ENCODE data around the gene RGS7.
"Not testable (repeated sequence)": the region's sequence is repeated elsewhere in the genome, so short reads cannot be mapped to it uniquely, and the experiment has no call there.

RGS7 gene

DNA sequence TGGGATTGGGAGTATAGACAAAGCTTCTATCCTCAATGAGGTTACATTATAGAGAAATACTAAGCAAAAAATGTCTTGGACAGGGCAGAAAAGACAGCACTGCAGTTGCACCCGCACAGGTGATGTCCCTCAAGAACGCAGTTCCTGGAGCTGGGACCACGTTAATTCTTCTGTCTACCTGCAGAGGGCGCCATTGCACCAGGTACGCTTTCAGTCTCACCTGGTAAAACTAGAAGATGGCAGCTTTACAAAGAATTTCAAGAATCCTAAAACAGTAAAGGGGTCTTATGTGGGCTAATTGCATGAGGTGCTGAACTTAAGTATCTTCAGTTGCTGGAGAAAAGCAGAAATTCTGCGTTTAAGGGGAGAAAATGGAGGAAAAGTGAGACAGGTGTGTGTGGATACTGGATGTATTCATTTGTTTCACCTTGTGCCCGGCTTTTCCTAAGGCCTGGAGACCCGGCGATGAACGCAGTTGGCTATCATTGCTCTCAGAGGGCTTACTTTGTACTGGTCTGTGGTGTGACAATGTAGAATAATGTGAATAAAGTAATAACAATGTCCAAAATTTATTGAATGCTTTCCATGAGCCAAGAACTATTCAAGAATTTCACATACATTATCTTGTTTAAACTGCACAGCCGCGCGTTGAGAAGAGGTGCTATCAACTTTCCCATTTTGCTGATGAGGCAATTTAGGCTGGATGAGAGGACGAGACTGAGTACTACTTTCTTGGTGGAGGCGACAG, 468.8 kb downstream of the RGS7 start:
- Histone ChIP-seq H3K9ac (ENCODE audit: low read depth, low read length, poor library complexity, severe bottlenecking) (no peak overlapping the region), H3K4me3 (ENCODE audit: low read length, poor library complexity, severe bottlenecking) (no peak overlapping the region), H3K9me2 (replicated peaks; ENCODE audit: low read depth, low read length) (no peaks in the 10 kb centered on the region), H3K4me2 (ENCODE audit: low read depth, low read length, poor library complexity, severe bottlenecking) (no peak overlapping the region), H3K36me3 (ENCODE audit: insufficient read depth, low read length) (no peaks in the 10 kb centered on the region), H3K4me1 (ENCODE audit: insufficient read depth, low read length, poor library complexity, severe bottlenecking) (no peaks in the 10 kb centered on the region), H3K9me3 (ENCODE audit: insufficient read depth, low read depth, low read length) (no peaks in the 10 kb centered on the region), H3K79me2 (ENCODE audit: insufficient read depth, low read length) (no peaks in the 10 kb centered on the region), H3K27me3 (ENCODE audit: insufficient read depth, low read length, poor library complexity, severe bottlenecking) (no peaks in the 10 kb centered on the region), H3F3A (ENCODE audit: low read depth) (no peaks in the 10 kb centered on the region), H2AFZ (ENCODE audit: low read length) (no peak overlapping the region), H4K20me1 (ENCODE audit: insufficient read depth, low read length, poor library complexity, severe bottlenecking) (no peaks in the 10 kb centered on the region)
- no peak for TF ChIP-seq EZH2phosphoT487 (IDR thresholded peaks at IDR 0.05; ENCODE audit: borderline replicate concordance)
- TF ChIP-seq, protein P1, sequence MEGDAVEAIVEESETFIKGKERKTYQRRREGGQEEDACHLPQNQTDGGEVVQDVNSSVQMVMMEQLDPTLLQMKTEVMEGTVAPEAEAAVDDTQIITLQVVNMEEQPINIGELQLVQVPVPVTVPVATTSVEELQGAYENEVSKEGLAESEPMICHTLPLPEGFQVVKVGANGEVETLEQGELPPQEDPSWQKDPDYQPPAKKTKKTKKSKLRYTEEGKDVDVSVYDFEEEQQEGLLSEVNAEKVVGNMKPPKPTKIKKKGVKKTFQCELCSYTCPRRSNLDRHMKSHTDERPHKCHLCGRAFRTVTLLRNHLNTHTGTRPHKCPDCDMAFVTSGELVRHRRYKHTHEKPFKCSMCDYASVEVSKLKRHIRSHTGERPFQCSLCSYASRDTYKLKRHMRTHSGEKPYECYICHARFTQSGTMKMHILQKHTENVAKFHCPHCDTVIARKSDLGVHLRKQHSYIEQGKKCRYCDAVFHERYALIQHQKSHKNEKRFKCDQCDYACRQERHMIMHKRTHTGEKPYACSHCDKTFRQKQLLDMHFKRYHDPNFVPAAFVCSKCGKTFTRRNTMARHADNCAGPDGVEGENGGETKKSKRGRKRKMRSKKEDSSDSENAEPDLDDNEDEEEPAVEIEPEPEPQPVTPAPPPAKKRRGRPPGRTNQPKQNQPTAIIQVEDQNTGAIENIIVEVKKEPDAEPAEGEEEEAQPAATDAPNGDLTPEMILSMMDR (conservative IDR thresholded peaks at IDR 0.05; ENCODE audit: low read length): peak; percentile 93

DNA sequence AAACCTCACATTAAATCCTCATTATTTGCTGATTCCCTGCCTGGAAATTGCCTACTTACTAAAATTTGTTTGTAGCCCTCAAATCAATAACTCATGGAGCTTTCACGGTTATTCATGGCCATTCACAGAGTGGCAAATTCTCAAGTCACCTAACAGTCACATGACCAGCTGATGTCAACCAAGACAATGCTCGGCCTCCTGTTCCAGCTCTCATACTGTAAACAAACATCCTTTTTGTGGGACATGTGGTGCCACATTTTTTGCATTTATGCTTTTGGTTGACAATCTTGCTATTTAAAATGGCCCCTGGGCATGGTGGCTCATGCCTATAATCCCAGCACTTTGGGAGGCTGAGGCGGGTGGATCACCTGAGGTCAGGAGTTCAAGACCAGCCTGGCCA, 473.5 kb downstream of the RGS7 start:
- no peaks in the 10 kb centered on the region for H3F3A ChIP-seq (ENCODE audit: low read depth)

GRCh38 chr1:240882656-240883308, 474.2 kb downstream of the RGS7 start:
- H3K9ac ChIP-seq (ENCODE audit: low read depth, low read length, poor library complexity, severe bottlenecking); H3K27me3 ChIP-seq (ENCODE audit: insufficient read depth, low read length, poor library complexity, severe bottlenecking); H3K4me2 ChIP-seq (ENCODE audit: low read depth, low read length, poor library complexity, severe bottlenecking); H2AFZ ChIP-seq (ENCODE audit: low read length); H3K9me2 ChIP-seq (replicated peaks; ENCODE audit: low read depth, low read length); H3K4me3 ChIP-seq (ENCODE audit: low read length, poor library complexity, severe bottlenecking); H3F3A ChIP-seq (ENCODE audit: low read depth); H3K79me2 ChIP-seq (ENCODE audit: insufficient read depth, low read length); H3K9me3 ChIP-seq (ENCODE audit: insufficient read depth, low read depth, low read length); H3K36me3 ChIP-seq (ENCODE audit: insufficient read depth, low read length); H4K20me1 ChIP-seq (ENCODE audit: insufficient read depth, low read length, poor library complexity, severe bottlenecking); H3K4me1 ChIP-seq (ENCODE audit: insufficient read depth, low read length, poor library complexity, severe bottlenecking): not testable (repeated sequence)

More for the DNA sequence above, 473.5 kb downstream of the RGS7 start:
- Histone ChIP-seq H3K9me3 (ENCODE audit: insufficient read depth, low read depth, low read length) (no peaks in the 10 kb centered on the region), H3K36me3 (ENCODE audit: insufficient read depth, low read length) (no peaks in the 10 kb centered on the region), H3K9ac (ENCODE audit: low read depth, low read length, poor library complexity, severe bottlenecking) (no peak overlapping the region), H3K27me3 (ENCODE audit: insufficient read depth, low read length, poor library complexity, severe bottlenecking) (no peaks in the 10 kb centered on the region), H2AFZ (ENCODE audit: low read length) (no peak overlapping the region), H3K4me2 (ENCODE audit: low read depth, low read length, poor library complexity, severe bottlenecking) (no peak overlapping the region), H3K79me2 (ENCODE audit: insufficient read depth, low read length) (no peaks in the 10 kb centered on the region), H4K20me1 (ENCODE audit: insufficient read depth, low read length, poor library complexity, severe bottlenecking) (no peaks in the 10 kb centered on the region), H3K4me1 (ENCODE audit: insufficient read depth, low read length, poor library complexity, severe bottlenecking) (no peaks in the 10 kb centered on the region), H3K4me3 (ENCODE audit: low read length, poor library complexity, severe bottlenecking) (no peak overlapping the region), H3K9me2 (replicated peaks; ENCODE audit: low read depth, low read length) (no peaks in the 10 kb centered on the region)
- TF ChIP-seq EZH2phosphoT487 (IDR thresholded peaks at IDR 0.05; ENCODE audit: borderline replicate concordance): no peak
- TF ChIP-seq, protein P1 (conservative IDR thresholded peaks at IDR 0.05; ENCODE audit: low read length): no peak
